ENCODE data around the gene MTMR2. TPM values are rescaled to one million over a fixed set of nuclear protein-coding genes. Genes with fewer than 3 reads are reported as not detected.

MTMR2 gene
- total and polyA plus RNA-seq, 2 of the 13 experiments (the other 11 are each of a cell fraction or from before 2014, with no cell fraction given) = 12.7 to 22.3 TPM

DNA sequence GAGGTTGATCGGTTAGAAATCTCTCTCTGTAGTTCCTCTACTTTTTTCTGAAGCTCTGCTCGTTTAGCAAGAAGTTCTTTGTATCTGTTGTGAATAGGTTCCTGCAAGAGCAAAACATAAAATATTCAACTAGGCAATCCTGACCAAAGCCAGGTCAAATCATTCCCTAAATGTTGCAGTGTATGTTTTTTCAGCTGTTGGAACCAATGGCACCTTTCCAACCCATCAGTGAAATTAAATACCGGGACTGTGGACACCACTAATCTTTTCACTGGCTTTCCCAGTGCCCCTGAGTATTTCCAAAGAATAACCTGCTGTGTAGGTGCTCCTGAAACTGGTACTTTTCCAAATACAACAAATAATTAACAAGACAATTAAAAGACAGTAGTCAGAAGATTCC, 88.6 kb downstream of the MTMR2 start:
- Histone ChIP-seq H4K20me1 (ENCODE audit: insufficient read depth, low read length) (no peaks in the 10 kb centered on the region), H3K79me2 (ENCODE audit: insufficient read depth, low read length) (no peaks in the 10 kb centered on the region), H3K4me1 (ENCODE audit: insufficient read depth, low read length) (no peaks in the 10 kb centered on the region), H3K36me3 (replicated peaks in 1 of 2; ENCODE audit: control insufficient read depth in 1 of 2, insufficient read depth in 2 of 2, low read length in 2 of 2) (peaks cover 10 to 50% of the 10 kb centered on the region in 2 experiments), H3K4me2 (ENCODE audit: low read depth, low read length) (no peak overlapping the region), H3K27me3 (ENCODE audit: control insufficient read depth in 1 of 2, insufficient read depth in 2 of 2, low read length in 2 of 2) (no peaks in the 10 kb centered on the region), H3K9ac (ENCODE audit: insufficient read depth, low read depth, low read length) (no peak overlapping the region), H2AFZ (ENCODE audit: low read length) (no peak overlapping the region), H3K9me3 (ENCODE audit: low read length) (no peaks in the 10 kb centered on the region), H3K27ac (ENCODE audit: extremely low read length, insufficient read depth, low read length) (no peak overlapping the region), H3K4me3 (replicated peaks in 1 of 3; ENCODE audit: insufficient read depth in 1 of 3, low read depth in 2 of 3, low read length in 3 of 3) (no peak overlapping the region)
- in situ Hi-C loops (cut with HindIII; ENCODE audit: extremely low pct_ligation_motif_present, low pct_unique_long_range_greater_than_20kb) (loop anchor here (10.0 kb wide), 2 partner anchors 559 to 589 kb away; partner anchors contain the start of gene JRKL), intact Hi-C loops (cut with micrococcal nuclease; ENCODE audit: unreplicated experiment) (loop anchor here (10.0 kb wide), 1 partner anchor 219 kb away; no protein-coding TSS in a partner anchor)
- DNase-seq (ENCODE audit: low spot score) (no peak), ATAC-seq (no peak), FAIRE-seq (no peak)
- CTCF ChIA-PET (ENCODE audit: low intra/inter-chr PET ratio, low total read pairs) = interaction anchor here (0.9 to 1.8 kb wide), 3 partner anchors 508 to 591 kb away, joined by 4 to 13 read pairs (median 8); partner anchors contain the start of gene MAML2
- TF ChIP-seq HNF1B (CRISPR knock-in tag; IDR thresholded peaks at IDR 0.05) (no peak), SNAI1 (CRISPR knock-in tag; IDR thresholded peaks at IDR 0.05; ENCODE audit: borderline replicate concordance) (no peak), PREB (CRISPR knock-in tag; IDR thresholded peaks at IDR 0.05) (no peak), ZNF468 (CRISPR knock-in tag; IDR thresholded peaks at IDR 0.05) (no peak), ZFP90 (CRISPR knock-in tag; IDR thresholded peaks at IDR 0.05; ENCODE audit: borderline replicate concordance) (no peak), MBNL3 (CRISPR knock-in tag; conservative IDR thresholded peaks at IDR 0.05) (no peak), ETV6 (CRISPR knock-in tag; conservative IDR thresholded peaks at IDR 0.05) (no peak), MLLT10 (CRISPR knock-in tag; IDR thresholded peaks at IDR 0.05) (no peak), ZNF121 (CRISPR knock-in tag; IDR thresholded peaks at IDR 0.05) (no peak), MAFF (IDR thresholded peaks at IDR 0.05; ENCODE audit: low read depth, low read length) (no peak)
- TF ChIP-seq, protein P1, sequence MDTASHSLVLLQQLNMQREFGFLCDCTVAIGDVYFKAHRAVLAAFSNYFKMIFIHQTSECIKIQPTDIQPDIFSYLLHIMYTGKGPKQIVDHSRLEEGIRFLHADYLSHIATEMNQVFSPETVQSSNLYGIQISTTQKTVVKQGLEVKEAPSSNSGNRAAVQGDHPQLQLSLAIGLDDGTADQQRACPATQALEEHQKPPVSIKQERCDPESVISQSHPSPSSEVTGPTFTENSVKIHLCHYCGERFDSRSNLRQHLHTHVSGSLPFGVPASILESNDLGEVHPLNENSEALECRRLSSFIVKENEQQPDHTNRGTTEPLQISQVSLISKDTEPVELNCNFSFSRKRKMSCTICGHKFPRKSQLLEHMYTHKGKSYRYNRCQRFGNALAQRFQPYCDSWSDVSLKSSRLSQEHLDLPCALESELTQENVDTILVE (CRISPR knock-in tag; IDR thresholded peaks at IDR 0.05) = no peak
- TF ChIP-seq, protein P2, sequence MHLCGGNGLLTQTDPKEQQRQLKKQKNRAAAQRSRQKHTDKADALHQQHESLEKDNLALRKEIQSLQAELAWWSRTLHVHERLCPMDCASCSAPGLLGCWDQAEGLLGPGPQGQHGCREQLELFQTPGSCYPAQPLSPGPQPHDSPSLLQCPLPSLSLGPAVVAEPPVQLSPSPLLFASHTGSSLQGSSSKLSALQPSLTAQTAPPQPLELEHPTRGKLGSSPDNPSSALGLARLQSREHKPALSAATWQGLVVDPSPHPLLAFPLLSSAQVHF (CRISPR knock-in tag; IDR thresholded peaks at IDR 0.05) = no peak
- TF ChIP-seq, protein P3, sequence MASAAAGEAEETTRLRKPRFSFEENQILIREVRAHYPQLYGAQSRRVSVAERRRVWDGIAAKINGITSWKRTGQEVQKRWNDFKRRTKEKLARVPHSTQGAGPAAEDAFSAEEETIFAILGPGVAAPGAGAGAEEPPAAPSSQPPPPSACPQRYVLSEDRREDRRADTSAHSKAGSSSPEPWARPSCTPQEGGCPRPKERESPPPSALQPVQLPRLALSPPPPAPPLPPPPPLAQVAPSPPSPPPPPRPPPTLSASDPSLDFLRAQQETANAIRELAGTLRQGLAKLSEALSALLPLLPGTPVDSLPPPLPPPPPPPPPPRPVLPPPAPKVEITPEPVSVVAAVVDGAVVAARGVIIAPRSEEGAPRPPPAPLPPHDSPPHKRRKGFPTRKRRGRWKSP (CRISPR knock-in tag; IDR thresholded peaks at IDR 0.05) = no peak
- POLR2A ChIA-PET = no interaction called here
- no TSS peak for BruUV-seq (replicated peaks)
- 96% methylated on average over 3 of the region's 3 CpGs for WGBS (ENCODE audit: low lambda C conversion rate)

Measured in HepG2 (cell line).